ENCODE data around the gene ABCA3. TPM values are rescaled to one million over a fixed set of nuclear protein-coding genes. Genes with fewer than 3 reads are reported as not detected.
"Not testable (repeated sequence)": the region's sequence is repeated elsewhere in the genome, so short reads cannot be mapped to it uniquely, and the experiment has no call there.

ABCA3 gene
- total RNA-seq, 2 experiments from 2014 or later: 6.4 to 10.9 TPM

DNA sequence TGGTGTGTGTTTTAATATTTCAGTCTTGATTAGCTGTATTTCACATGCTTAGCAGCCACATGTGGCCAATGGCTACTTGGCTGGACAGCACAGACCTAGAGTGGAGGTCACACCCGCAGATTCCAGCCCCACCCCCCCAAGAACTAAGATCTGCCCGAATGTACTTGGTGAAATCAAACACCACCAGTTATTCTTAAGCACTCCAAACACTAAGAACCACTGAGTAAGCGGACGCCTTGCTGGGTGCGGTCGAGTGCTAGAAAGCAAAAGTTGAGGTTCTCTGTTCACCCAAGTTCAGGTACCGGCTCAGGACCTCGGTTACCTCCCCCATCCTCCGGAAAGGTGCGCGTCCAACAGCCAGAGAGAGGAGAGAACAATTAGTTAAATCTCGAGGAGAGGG lies 73.6 kb downstream of the ABCA3 start:
- peaks cover 40% of the 10 kb centered on the region for H3K36me3 Mint-ChIP-seq

DNA sequence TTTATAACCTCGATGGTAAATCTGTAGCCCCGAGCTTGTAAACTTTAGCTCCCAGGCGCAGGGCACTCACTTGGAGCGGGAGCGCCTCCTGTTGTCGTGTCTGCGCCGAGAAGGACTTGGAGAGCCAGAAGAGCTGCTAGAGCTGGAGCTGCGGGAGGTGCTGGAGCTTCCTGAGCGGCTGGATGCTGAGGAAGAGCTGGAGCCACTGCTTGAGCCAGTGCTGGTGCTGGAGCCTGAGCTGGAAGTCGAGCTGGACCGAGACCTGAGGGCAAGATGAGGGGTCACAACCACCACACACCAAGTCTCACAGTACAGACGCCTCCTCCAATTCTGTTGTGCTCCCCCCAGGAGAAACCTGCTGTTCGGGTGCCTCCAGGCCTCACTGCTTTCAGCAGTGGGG lies 77.5 kb downstream of the ABCA3 start:
- not testable (repeated sequence) for ATAC-seq, H3K4me3 Mint-ChIP-seq
- H3K36me3 Mint-ChIP-seq: peaks cover 60% of the 10 kb centered on the region

More for the DNA sequence above, 73.6 kb downstream of the ABCA3 start:
- H3K27me3 Mint-ChIP-seq; H3K9me3 Mint-ChIP-seq (ENCODE audit: low read depth); ATAC-seq: not testable (repeated sequence)
- Mint-ChIP-seq H3K27ac (peak overlapping the region; percentile 97), H3K4me1 (peaks cover 36% of the 10 kb centered on the region), H3K4me3 (peak overlapping the region; percentile 93)
- DNase-seq: peak; percentile 58
- CTCF ChIA-PET: interaction anchor here (0.8 kb wide), 1 partner anchor 16 kb away, joined by 4 read pairs; the partner anchor contains the start of gene ECI1

GRCh38 chr16:2260250-2260649 lies 80.3 kb downstream of the ABCA3 start:
- Mint-ChIP-seq H3K27ac (no peak overlapping the region), H3K4me3 (no peak overlapping the region), H3K9me3 (ENCODE audit: low read depth) (no peaks in the 10 kb centered on the region), H3K27me3 (no peaks in the 10 kb centered on the region), H3K36me3 (peaks cover 70% of the 10 kb centered on the region), H3K4me1 (peaks cover 13% of the 10 kb centered on the region)
- no peak for DNase-seq
- ATAC-seq: no peak
- CTCF ChIA-PET: interaction anchor here (0.7 to 0.8 kb wide), 2 partner anchors 9 to 13 kb away, joined by 3 read pairs; partner anchors contain the start of gene ECI1

More for the DNA sequence above, 77.5 kb downstream of the ABCA3 start:
- CTCF ChIA-PET: interaction anchor here (1.3 to 1.6 kb wide), 2 partner anchors 9 to 11 kb away, joined by 3 to 5 read pairs; partner anchors contain the start of gene ECI1
- H3K27me3 Mint-ChIP-seq; H3K27ac Mint-ChIP-seq; DNase-seq; H3K9me3 Mint-ChIP-seq (ENCODE audit: low read depth): not testable (repeated sequence)
- peaks cover 28% of the 10 kb centered on the region for H3K4me1 Mint-ChIP-seq

DNA sequence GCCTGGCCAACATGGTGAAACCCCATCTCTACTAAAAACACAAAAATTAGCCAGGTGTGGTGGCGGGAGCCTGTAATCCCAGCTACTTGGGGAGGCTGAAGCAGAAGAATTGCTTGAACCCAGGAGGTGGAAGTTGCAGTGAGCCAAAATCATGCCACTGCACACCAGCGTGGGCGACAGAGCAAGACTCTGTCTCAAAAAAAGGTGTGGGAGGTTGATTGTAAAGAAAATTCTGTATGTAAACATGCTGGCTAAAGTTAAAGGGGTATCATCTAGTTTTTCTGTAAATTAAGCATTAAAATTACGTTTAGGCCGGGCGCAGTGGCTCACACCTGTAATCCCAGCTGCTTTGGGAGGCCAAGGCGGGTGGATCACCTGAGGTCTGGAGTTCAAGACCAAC lies 82.0 kb downstream of the ABCA3 start:
- H3K27me3 Mint-ChIP-seq; ATAC-seq; H3K4me3 Mint-ChIP-seq; H3K27ac Mint-ChIP-seq; H3K4me1 Mint-ChIP-seq; H3K9me3 Mint-ChIP-seq (ENCODE audit: low read depth); DNase-seq: not testable (repeated sequence)
- CTCF ChIA-PET: interaction anchor here (0.9 to 1.7 kb wide), 3 partner anchors 43 to 242 kb away, joined by 3 to 4 read pairs (median 4); partner anchors contain the start of gene ABCA3
- H3K36me3 Mint-ChIP-seq: peaks cover 68% of the 10 kb centered on the region

DNA sequence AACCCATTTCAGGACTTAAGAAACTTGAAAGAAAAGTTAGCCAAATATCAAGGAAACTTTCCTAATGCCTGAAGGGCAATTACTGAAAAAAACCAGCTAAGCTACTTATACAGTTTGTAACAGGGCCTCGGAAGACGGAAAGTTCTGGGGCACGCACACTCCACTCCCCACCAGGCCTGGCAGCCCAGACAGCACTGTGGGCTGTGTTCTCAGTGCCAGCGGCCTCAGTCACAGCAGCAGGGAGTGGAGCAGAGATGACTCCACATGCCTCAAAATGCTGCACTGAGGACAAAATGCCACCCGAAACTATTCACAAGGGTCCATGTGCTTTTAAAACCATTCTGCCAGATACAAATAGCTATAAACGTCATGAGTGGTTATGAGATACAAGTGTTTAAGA lies 82.8 kb downstream of the ABCA3 start:
- ATAC-seq: no peak
- CTCF ChIA-PET: interaction anchor here (0.9 to 1.7 kb wide), 3 partner anchors 42 to 243 kb away, joined by 3 to 4 read pairs (median 4); partner anchors contain the start of gene ABCA3

GRCh38 chr16:2256531-2257140 lies 83.9 kb downstream of the ABCA3 start:
- Mint-ChIP-seq H3K27me3 (no peaks in the 10 kb centered on the region), H3K36me3 (peaks cover 63% of the 10 kb centered on the region), H3K4me3 (no peak overlapping the region), H3K9me3 (ENCODE audit: low read depth) (no peaks in the 10 kb centered on the region), H3K4me1 (peaks cover 4% of the 10 kb centered on the region), H3K27ac (no peak overlapping the region)
- DNase-seq: no peak
- no peak for ATAC-seq
- CTCF ChIA-PET: no interaction called here

More for the DNA sequence above, 82.8 kb downstream of the ABCA3 start:
- Mint-ChIP-seq H3K9me3 (ENCODE audit: low read depth) (no peaks in the 10 kb centered on the region), H3K4me1 (peaks cover 3% of the 10 kb centered on the region), H3K36me3 (peaks cover 69% of the 10 kb centered on the region), H3K27ac (no peak overlapping the region), H3K4me3 (no peak overlapping the region), H3K27me3 (no peaks in the 10 kb centered on the region)
- DNase-seq: no peak

- H3K36me3 Mint-ChIP-seq: peaks cover 47% of the 10 kb centered on the region
- CTCF ChIA-PET: interaction anchor here (0.7 to 4.1 kb wide), 3 partner anchors 9 to 27 kb away, joined by 3 to 18 read pairs (median 8); no protein-coding TSS in a partner anchor
Measured at GRCh38 chr16:2253293-2253692, 87.2 kb downstream of the ABCA3 start.

DNA sequence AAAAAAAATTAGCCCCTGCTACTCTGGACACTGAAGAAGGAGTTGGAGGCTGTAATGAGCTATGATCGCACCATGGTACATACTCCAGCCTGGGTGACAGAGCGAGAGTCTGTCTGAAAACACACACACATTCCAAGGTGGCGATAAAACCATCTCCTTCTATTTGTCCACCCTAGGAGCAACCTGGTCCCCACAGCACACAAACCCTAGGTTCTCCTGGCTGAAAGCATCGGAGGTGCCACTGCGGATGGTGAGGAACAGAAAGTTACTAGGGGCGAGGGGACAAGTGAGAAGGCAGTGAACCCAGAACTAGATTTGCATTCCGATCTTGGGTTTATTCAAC lies 87.8 kb downstream of the ABCA3 start:
- no peak for DNase-seq
- no peak for ATAC-seq
- Mint-ChIP-seq H3K27me3 (no peaks in the 10 kb centered on the region), H3K27ac (peak overlapping the region; percentile 36), H3K4me3 (peak overlapping the region; percentile 26), H3K4me1 (peaks cover 11% of the 10 kb centered on the region), H3K36me3 (peaks cover 43% of the 10 kb centered on the region), H3K9me3 (ENCODE audit: low read depth) (no peaks in the 10 kb centered on the region)
- CTCF ChIA-PET: interaction anchor here (1.2 to 4.1 kb wide), 8 partner anchors 11 to 261 kb away, joined by 3 to 18 read pairs (median 6); partner anchors contain the start of genes ATP6V0C and RNPS1

More at GRCh38 chr16:2253293-2253692, 87.2 kb downstream of the ABCA3 start:
- H3K9me3 Mint-ChIP-seq (ENCODE audit: low read depth): no peaks in the 10 kb centered on the region
- DNase-seq: no peak
- no peaks in the 10 kb centered on the region for H3K27me3 Mint-ChIP-seq
- no peak overlapping the region for H3K4me3 Mint-ChIP-seq
- H3K27ac Mint-ChIP-seq: peak overlapping the region; percentile 36
- no peak for ATAC-seq
- H3K4me1 Mint-ChIP-seq: peaks cover 11% of the 10 kb centered on the region

DNA sequence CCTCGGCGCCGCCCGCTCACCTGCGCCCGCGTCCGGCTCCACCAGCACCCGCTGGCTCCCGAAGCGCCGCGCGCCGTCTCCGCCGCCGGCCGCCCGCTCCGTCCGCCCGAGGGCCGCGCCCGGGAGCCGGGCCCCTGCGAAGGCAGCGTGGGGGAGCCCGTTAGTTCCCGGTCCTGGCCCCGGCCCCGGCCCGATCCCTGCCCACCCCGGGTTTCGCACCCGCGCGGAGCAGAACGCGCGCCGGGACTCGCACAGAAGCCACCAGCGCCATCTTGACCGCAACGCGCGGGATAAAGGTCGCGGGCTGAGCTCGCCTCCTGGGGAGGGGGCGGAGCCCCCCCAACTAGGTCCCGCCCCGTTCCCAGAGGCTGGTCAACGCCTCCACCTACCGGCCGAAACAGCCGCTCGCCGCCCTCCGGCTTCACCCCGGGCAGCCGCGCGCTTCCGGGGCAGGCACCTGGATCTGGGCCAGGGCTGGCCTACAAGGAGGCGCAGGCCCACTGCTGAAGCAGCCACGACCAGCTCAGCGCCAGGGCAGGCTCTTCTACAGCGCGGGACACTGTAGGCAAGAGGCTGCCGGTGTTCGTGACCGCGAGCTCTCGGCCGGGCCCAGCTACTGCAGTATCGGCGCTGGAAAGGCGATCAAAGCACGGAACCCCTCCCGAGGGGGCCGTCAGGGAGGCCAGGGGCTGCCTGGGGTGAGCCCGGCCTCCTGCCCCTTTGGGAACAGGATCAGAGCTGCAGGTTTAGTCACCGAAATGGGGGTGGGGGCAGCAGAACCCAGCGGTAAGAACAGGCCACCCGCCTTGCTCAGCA lies 89.0 kb downstream of the ABCA3 start, which contains the start of gene ECI1:
TSS of gene ECI1 (minus strand) at position 292 of the 816 bp plus-strand sequence. CDS start at position 271, 21 bp downstream.
- Mint-ChIP-seq H3K36me3 (peaks cover 33% of the 10 kb centered on the region), H3K4me3 (peak within 1 kb of the TSS; percentile 89), H3K27ac (peak within 1 kb of the TSS; percentile 91), H3K9me3 (ENCODE audit: low read depth) (no peaks in the 10 kb centered on the region), H3K4me1 (peaks cover 11% of the 10 kb centered on the region), H3K27me3 (no peaks in the 10 kb centered on the region)
- DNase-seq: peak; percentile 93
- CTCF ChIA-PET: interaction anchor here (0.6 to 4.1 kb wide), 27 partner anchors 9 to 617 kb away, joined by 3 to 20 read pairs (median 4); partner anchors contain the start of genes ATP6V0C, MLST8, MSRB1 and RNPS1
- ATAC-seq: peak; percentile 92

DNA sequence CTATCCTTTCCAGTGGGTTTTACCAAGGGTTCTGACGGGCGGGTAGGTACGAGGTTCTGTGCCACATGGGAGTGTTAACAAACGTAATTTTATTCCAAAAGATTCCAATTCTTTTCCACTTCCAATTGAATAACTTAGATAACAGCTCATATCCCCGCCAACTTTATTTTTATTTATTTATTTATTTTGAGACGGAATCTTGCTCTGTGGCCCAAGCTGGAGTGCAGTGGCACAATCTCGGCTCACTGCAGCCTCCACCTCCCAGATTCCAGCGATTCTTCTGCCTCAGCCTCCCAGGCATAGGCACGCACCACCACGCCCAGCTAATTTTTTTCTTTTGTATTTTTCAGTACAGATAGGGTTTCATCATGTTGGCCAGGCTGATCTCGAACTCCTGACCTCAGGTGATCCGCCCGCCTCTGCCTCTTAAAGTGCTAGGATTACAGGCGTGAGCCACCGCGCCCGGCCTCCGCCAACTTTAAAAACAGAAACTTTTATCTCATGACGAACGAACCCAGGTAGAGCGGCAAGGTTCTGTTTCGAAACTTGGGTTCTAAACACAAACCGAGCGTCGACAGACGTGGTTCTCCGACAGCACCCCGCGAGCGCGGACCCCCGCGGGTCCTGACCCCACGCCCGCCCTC lies 89.8 kb downstream of the ABCA3 start:
- Mint-ChIP-seq H3K27me3 (no peaks in the 10 kb centered on the region), H3K9me3 (ENCODE audit: low read depth) (no peaks in the 10 kb centered on the region), H3K36me3 (peaks cover 30% of the 10 kb centered on the region), H3K4me3 (peak overlapping the region; percentile 89), H3K4me1 (peaks cover 11% of the 10 kb centered on the region), H3K27ac (peak overlapping the region; percentile 91)
- DNase-seq (peak; percentile 51), ATAC-seq (no peak)
- CTCF ChIA-PET: interaction anchor here (0.7 to 4.1 kb wide), 19 partner anchors 10 to 308 kb away, joined by 3 to 20 read pairs (median 5); partner anchors contain the start of genes MLST8, MSRB1, RNPS1 and TRAF7

DNA sequence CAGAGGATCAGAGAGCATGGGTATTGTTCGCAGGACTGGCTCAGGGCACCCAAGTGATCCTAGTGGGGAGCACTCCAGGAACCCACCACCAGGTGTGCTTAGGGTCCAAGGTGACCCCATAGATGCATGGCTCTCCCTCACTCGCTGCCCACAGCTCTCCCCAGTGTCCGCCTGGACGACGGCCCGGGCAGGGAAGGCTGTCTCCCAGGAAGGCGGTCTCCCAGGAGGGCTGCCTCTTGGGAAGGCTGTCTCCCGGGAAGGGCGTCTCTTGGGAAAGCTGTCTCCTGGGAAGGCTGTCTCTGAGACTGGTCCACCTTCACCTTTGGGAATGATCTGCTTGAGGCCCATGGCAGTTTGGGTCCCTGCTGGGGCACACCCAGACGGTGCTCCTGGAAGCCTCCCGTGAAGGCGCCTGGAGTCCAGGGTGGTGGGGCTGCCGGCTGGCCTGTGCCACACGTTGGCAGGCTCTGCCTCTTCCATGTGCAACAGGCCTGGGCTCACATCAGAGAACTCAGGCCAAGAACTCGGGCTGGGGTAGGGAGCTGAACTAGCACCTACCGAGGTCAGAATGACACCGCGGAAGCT lies 94.1 kb downstream of the ABCA3 start:
- no peaks in the 10 kb centered on the region for H3K9me3 Mint-ChIP-seq (ENCODE audit: low read depth)
- H3K4me3 Mint-ChIP-seq: no peak overlapping the region
- ATAC-seq: no peak
- H3K27me3 Mint-ChIP-seq: no peaks in the 10 kb centered on the region
- no peak for DNase-seq
- H3K4me1 Mint-ChIP-seq: peaks cover 8% of the 10 kb centered on the region
- CTCF ChIA-PET: no interaction called here
- H3K27ac Mint-ChIP-seq: no peak overlapping the region
- peaks cover 7% of the 10 kb centered on the region for H3K36me3 Mint-ChIP-seq

DNA sequence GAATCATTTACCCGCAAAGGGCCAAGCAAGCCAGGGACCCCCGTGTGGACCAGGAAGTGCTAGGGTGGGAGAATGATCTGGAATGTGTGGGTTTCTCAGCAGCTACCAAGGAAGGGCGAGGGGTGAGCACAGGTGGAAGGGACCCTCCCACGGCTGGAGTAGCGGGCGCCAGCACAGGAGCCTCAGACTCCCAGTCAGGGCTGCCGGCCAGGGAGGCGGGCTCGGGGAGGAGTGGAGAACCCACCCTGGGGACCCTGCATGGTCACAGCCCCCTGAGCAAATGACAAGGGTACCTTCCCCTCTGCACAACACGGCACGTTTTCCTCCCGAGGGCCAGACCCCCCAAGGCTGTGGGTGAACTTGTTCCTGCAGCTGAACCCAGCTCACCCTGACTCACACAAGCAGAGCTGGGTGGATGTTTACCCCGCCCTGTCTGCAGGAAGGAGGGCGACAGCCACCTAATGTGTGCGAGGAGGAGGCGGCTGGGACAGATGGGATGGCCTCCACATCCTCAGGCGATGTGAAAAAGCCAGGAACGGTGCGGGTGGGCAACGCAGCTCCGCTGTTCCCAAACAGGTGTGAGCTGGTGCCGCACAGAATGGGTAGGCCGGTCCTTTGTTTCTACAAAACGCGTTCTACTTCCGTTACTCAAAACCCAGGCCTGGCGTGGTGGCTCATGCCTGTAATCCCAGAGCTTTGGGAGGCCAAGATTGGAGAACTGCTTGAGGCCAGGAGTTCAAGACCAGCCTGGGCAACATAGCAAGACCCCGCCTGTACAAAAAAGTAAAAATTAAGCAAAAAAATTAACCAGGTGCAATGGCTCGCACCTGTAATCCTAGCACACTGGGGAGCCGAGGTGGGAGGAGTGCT lies 95.4 kb downstream of the ABCA3 start:
- no peak for DNase-seq
- Mint-ChIP-seq H3K4me1 (peaks cover 2% of the 10 kb centered on the region), H3K27me3 (no peaks in the 10 kb centered on the region), H3K36me3 (peaks cover 7% of the 10 kb centered on the region), H3K9me3 (ENCODE audit: low read depth) (no peaks in the 10 kb centered on the region), H3K4me3 (no peak overlapping the region), H3K27ac (no peak overlapping the region)
- CTCF ChIA-PET: no interaction called here
- ATAC-seq: no peak
